ENCODE data around the gene IGLL1.
"Not testable (repeated sequence)": the region's sequence is repeated elsewhere in the genome, so short reads cannot be mapped to it uniquely, and the experiment has no call there.

The IGLL1 gene

GRCh38 chr22:23548501-23549197, 31.4 kb downstream of the IGLL1 start:
- H3K9ac ChIP-seq (ENCODE audit: low read length) = no peak overlapping the region
- TF ChIP-seq EZH2 (IDR thresholded peaks at IDR 0.05; ENCODE audit: borderline replicate concordance, low read length) (no peak), CTCF (IDR thresholded peaks at IDR 0.05; ENCODE audit: low read length) (no peak)

DNA sequence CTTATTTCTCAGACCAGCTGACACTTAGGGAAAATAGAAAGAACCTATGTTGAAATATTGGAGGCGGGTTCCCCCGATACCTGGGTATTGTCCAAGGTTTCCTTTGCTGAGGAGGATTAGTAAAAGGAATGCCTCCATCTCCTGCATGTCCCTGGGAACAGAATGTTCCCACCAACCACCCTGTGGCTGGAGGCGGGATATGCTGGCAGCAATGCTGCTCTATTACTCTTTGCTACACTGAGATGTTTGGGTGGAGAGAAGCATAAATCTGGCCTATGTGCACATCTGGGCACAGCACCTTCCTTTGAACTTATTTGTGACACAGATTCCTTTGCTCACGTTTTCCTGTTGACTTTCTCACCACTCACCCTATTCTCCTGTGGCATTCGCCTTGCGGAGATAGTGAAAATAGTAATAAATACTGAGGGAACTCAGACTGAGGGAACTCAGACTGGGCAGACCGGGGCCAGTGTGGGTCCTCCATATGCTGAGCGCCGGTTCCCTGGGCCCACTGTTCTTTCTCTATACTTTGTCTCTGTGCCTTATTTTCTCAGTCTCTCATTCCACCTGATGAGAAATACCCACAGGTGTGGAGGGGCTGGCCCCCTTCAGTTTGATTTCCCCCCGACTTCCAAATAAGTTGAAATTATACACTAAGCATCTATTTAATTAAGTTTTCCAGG, 32.1 kb downstream of the IGLL1 start:
- H3K36me3 ChIP-seq (ENCODE audit: insufficient read depth, low read length) = no peaks in the 10 kb centered on the region; the same call in 1 of the 2 replicates
- no peaks in the 10 kb centered on the region for H3K79me2 ChIP-seq (ENCODE audit: insufficient read depth, low read length)
- no peak overlapping the region for H3K4me2 ChIP-seq (ENCODE audit: low read length)
- H3K9ac ChIP-seq (ENCODE audit: low read length) = no peak overlapping the region
- H3F3A ChIP-seq (ENCODE audit: insufficient read depth, low read length) = no peaks in the 10 kb centered on the region
- no peak overlapping the region for H3K27ac ChIP-seq (ENCODE audit: low read depth, low read length, poor library complexity, severe bottlenecking)
- no peak overlapping the region for H2AFZ ChIP-seq (ENCODE audit: low read length)
- TF ChIP-seq EZH2 (IDR thresholded peaks at IDR 0.05; ENCODE audit: borderline replicate concordance, low read length) (no peak), CTCF (IDR thresholded peaks at IDR 0.05; ENCODE audit: low read length) (no peak)
- H3K9me3 ChIP-seq (ENCODE audit: low read length) = 0 out of 2 replicates have a peak, but pooled peaks cover 2% of the 10 kb centered on the region
- H4K20me1 ChIP-seq (ENCODE audit: insufficient read depth, low read length) = no peaks in the 10 kb centered on the region
- H3K4me1 ChIP-seq (ENCODE audit: insufficient read depth, low read length, severe bottlenecking) = no peaks in the 10 kb centered on the region
- peaks cover 8% of the 10 kb centered on the region; the same call in 1 of the 2 replicates for H3K27me3 ChIP-seq (ENCODE audit: insufficient read depth, low read length)
- H3K4me3 ChIP-seq (ENCODE audit: low read depth, low read length, poor library complexity, severe bottlenecking) = no peak overlapping the region
- no peaks in the 10 kb centered on the region for H3K9me2 ChIP-seq (ENCODE audit: low read depth, low read length)

More at GRCh38 chr22:23548501-23549197, 31.4 kb downstream of the IGLL1 start:
- Histone ChIP-seq H3K4me1 (ENCODE audit: insufficient read depth, low read length, severe bottlenecking) (no peaks in the 10 kb centered on the region), H2AFZ (ENCODE audit: low read length) (no peak overlapping the region), H3K4me2 (ENCODE audit: low read length) (no peak overlapping the region), H3F3A (ENCODE audit: insufficient read depth, low read length) (no peaks in the 10 kb centered on the region), H3K79me2 (ENCODE audit: insufficient read depth, low read length) (no peaks in the 10 kb centered on the region), H3K27ac (ENCODE audit: low read depth, low read length, poor library complexity, severe bottlenecking) (no peak overlapping the region), H3K36me3 (ENCODE audit: insufficient read depth, low read length) (no peaks in the 10 kb centered on the region; the same call in 1 of the 2 replicates), H4K20me1 (ENCODE audit: insufficient read depth, low read length) (no peaks in the 10 kb centered on the region), H3K9me3 (ENCODE audit: low read length) (0 out of 2 replicates have a peak, but pooled peaks cover 2% of the 10 kb centered on the region), H3K27me3 (ENCODE audit: insufficient read depth, low read length) (peaks cover 8% of the 10 kb centered on the region; the same call in 1 of the 2 replicates), H3K9me2 (ENCODE audit: low read depth, low read length) (no peaks in the 10 kb centered on the region), H3K4me3 (ENCODE audit: low read depth, low read length, poor library complexity, severe bottlenecking) (no peak overlapping the region)

DNA sequence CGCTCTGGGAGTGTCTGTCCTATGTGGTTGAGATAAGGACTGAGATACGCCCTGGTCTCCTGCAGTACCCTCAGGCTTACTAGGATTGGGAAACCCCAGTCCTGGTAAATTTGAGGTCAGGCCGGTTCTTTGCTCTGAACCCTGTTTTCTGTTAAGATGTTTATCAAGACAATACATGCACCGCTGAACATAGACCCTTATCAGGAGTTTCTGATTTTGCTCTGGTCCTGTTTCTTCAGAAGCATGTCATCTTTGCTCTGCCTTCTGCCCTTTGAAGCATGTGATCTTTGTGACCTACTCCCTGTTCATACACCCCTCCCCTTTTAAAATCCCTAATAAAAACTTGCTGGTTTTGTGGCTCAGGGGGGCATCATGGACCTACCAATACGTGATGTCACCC, 32.7 kb downstream of the IGLL1 start:
- H3K36me3 ChIP-seq (ENCODE audit: insufficient read depth, low read length); H3K4me1 ChIP-seq (ENCODE audit: insufficient read depth, low read length, severe bottlenecking); H3K9me2 ChIP-seq (ENCODE audit: low read depth, low read length); H3K9me3 ChIP-seq (ENCODE audit: low read length); H3K27ac ChIP-seq (ENCODE audit: low read depth, low read length, poor library complexity, severe bottlenecking); H3K79me2 ChIP-seq (ENCODE audit: insufficient read depth, low read length); H3K27me3 ChIP-seq (ENCODE audit: insufficient read depth, low read length); H2AFZ ChIP-seq (ENCODE audit: low read length); H3K9ac ChIP-seq (ENCODE audit: low read length); H3K4me3 ChIP-seq (ENCODE audit: low read depth, low read length, poor library complexity, severe bottlenecking); H3F3A ChIP-seq (ENCODE audit: insufficient read depth, low read length); H3K4me2 ChIP-seq (ENCODE audit: low read length); H4K20me1 ChIP-seq (ENCODE audit: insufficient read depth, low read length): not testable (repeated sequence)

Data from OCI-LY1 (cell line).